H1 (cell line): ENCODE results near the gene CNOT9. TPM values are rescaled to one million over a fixed set of nuclear protein-coding genes. Genes with fewer than 3 reads are reported as not detected.

Experiments
- CTCF ChIA-PET: fragments of 300-600 bp; sonication (Branson Sonifier 250); formaldehyde crosslinking; loops from one replicate; lab custom pipeline; 2021; ENCODE audit not compliant: partially characterized antibody; lab: Charles Lee
- POLR2A ChIA-PET: fragments of 300-600 bp; sonication (Branson Sonifier 250); formaldehyde crosslinking; loops from one replicate; lab custom pipeline; 2021; ENCODE audit warnings: inconsistent platforms; ENCODE audit not compliant: partially characterized antibody; lab: Charles Lee
- DNase-seq, 2 experiments: peaks; one replicate each; pipeline versions ENCODE4 v3.0.0 to v3.0.0-alpha.2; 2010 to 2022; ENCODE audit warnings: low spot score in 2 of 2, low read depth in 1 of 2, mixed read lengths in 1 of 2
- FAIRE-seq: peaks from 2 replicates; lab custom pipeline; 2011; peaks lifted over from hg19 to GRCh38; lab: Jason Lieb, UNC
- H2AFZ ChIP-seq: 2 replicates; pipeline ENCODE4 v1.8.1; 2012; ENCODE audit warnings: low read length, inconsistent platforms
- H2AK5ac ChIP-seq: 2 replicates; pipeline ENCODE4 v1.6.1; 2013; ENCODE audit warnings: low read depth, low read length
- H2BK120ac ChIP-seq: replicated peaks from 2 replicates; pipeline ENCODE3; 2013; ENCODE audit warnings: low read depth, low read length, inconsistent platforms
- H2BK12ac ChIP-seq: 2 replicates; pipeline ENCODE4 v1.6.1; 2013; ENCODE audit warnings: low read depth, low read length
- H2BK15ac ChIP-seq: 2 replicates; pipeline ENCODE4 v1.6.1; 2013; ENCODE audit warnings: low read length
- H2BK20ac ChIP-seq: 2 replicates; pipeline ENCODE4 v1.6.1; 2013; ENCODE audit warnings: low read length
- H2BK5ac ChIP-seq: 2 replicates; pipeline ENCODE4 v1.6.1; 2013; ENCODE audit warnings: low read depth, low read length
- H3K14ac ChIP-seq: 2 replicates; pipeline ENCODE4 v1.6.1; 2013; ENCODE audit warnings: inconsistent platforms; ENCODE audit not compliant: insufficient read length
- H3K18ac ChIP-seq: 2 replicates; pipeline ENCODE4 v1.6.1; 2013; ENCODE audit warnings: low read length; ENCODE audit errors: extremely low read depth
- H3K23ac ChIP-seq: 2 replicates; pipeline ENCODE4 v1.6.1; 2013; ENCODE audit warnings: inconsistent platforms; ENCODE audit not compliant: insufficient read length
- H3K23me2 ChIP-seq: 2 replicates; pipeline ENCODE4 v1.6.1; 2013; ENCODE audit warnings: low read depth, low read length
- H3K27ac ChIP-seq: 2 replicates; pipeline ENCODE4 v1.6.1; 2011; ENCODE audit warnings: low read depth, low read length, inconsistent platforms
- H3K27me3 ChIP-seq, 4 experiments: replicated peaks in 1 of 4; 1 replicate in 1 of 4; 2 replicates in 3 of 4; pipeline versions ENCODE4 v1.6.1 to v1.8.1; 2011 to 2013; ENCODE audit warnings: low read length in 3 of 4, mild to moderate bottlenecking in 3 of 4, inconsistent platforms in 2 of 4, mixed read lengths in 2 of 4, moderate library complexity in 1 of 4; ENCODE audit not compliant: control insufficient read depth in 3 of 4, insufficient read depth in 3 of 4; ENCODE audit errors: extremely low read depth in 1 of 4
- H3K36me3 ChIP-seq, 4 experiments: 2 replicates each; pipeline versions ENCODE4 v1.6.1 to v1.8.1; 2011 to 2013; ENCODE audit warnings: mild to moderate bottlenecking in 4 of 4, low read length in 3 of 4, moderate library complexity in 2 of 4, control low read depth in 1 of 4, inconsistent platforms in 1 of 4; ENCODE audit not compliant: insufficient read depth in 4 of 4, control insufficient read depth in 2 of 4
- H3K4ac ChIP-seq: replicated peaks from 2 replicates; pipeline ENCODE3; 2013; ENCODE audit warnings: low read length, low read depth, mixed read lengths, inconsistent platforms; ENCODE audit not compliant: insufficient read length
- H3K4me1 ChIP-seq, 4 experiments: replicated peaks in 1 of 4; 1 replicate in 1 of 4; 2 replicates in 3 of 4; pipeline versions ENCODE4 v1.6.1 to v1.8.1; 2011 to 2013; ENCODE audit warnings: low read length in 3 of 4, inconsistent platforms in 2 of 4, mixed read lengths in 1 of 4; ENCODE audit not compliant: insufficient read depth in 4 of 4, control insufficient read depth in 3 of 4
- H3K4me2 ChIP-seq, 2 experiments: 2 replicates each; pipeline versions ENCODE4 v1.6.1 to v1.8.1; 2011 to 2013; ENCODE audit warnings: low read depth in 2 of 2, low read length in 2 of 2, control low read depth in 1 of 2, inconsistent platforms in 1 of 2, mild to moderate bottlenecking in 1 of 2; ENCODE audit not compliant: insufficient read depth in 1 of 2
- H3K4me3 ChIP-seq, 4 experiments: fragments of 200-600, 300-600 bp in 1 of 4; sonication (generic), shearing (Covaris generic), sonication (Bioruptor Twin) in 1 of 4; 2 replicates each; pipeline versions ENCODE4 v1.5.1 to v1.8.1; 2011 to 2016; ENCODE audit warnings: low read length in 4 of 4, low read depth in 3 of 4, control low read depth in 2 of 4, inconsistent platforms in 2 of 4, mild to moderate bottlenecking in 2 of 4, mixed read lengths in 1 of 4, moderate library complexity in 1 of 4; ENCODE audit not compliant: insufficient read depth in 2 of 4; ENCODE audit errors: extremely low read depth in 1 of 4
- H3K56ac ChIP-seq: replicated peaks from 2 replicates; pipeline ENCODE3; 2013; ENCODE audit warnings: low read depth, mild to moderate bottlenecking, mixed read lengths, low read length, inconsistent platforms; ENCODE audit not compliant: insufficient read length
- H3K79me1 ChIP-seq: 2 replicates; pipeline ENCODE4 v1.6.1; 2013; ENCODE audit warnings: low read depth, low read length, control low read depth
- H3K79me2 ChIP-seq, 2 experiments: 2 replicates each; pipeline versions ENCODE4 v1.6.1 to v1.8.1; 2012 to 2013; ENCODE audit warnings: low read length in 2 of 2, mild to moderate bottlenecking in 2 of 2, inconsistent platforms in 1 of 2; ENCODE audit not compliant: insufficient read depth in 2 of 2, control insufficient read depth in 1 of 2
- H3K9ac ChIP-seq, 4 experiments: replicated peaks in 1 of 4; 1 replicate in 1 of 4; 2 replicates in 3 of 4; pipeline versions ENCODE4 v1.6.1 to v1.8.1; 2011 to 2013; ENCODE audit warnings: low read depth in 3 of 4, low read length in 3 of 4, control low read depth in 2 of 4, mild to moderate bottlenecking in 2 of 4, moderate library complexity in 2 of 4, inconsistent platforms in 1 of 4; ENCODE audit errors: extremely low read depth in 1 of 4
- H3K9me3 ChIP-seq, 2 experiments: 2 replicates each; pipeline versions ENCODE4 v1.6.1 to v1.8.1; 2012 to 2013; ENCODE audit warnings: mild to moderate bottlenecking in 2 of 2, moderate library complexity in 2 of 2, control low read depth in 1 of 2, inconsistent platforms in 1 of 2, low read depth in 1 of 2, low read length in 1 of 2, mixed read lengths in 1 of 2; ENCODE audit not compliant: insufficient read depth in 2 of 2
- H4K20me1 ChIP-seq, 2 experiments: replicated peaks in 1 of 2; 2 replicates each; pipeline versions ENCODE3 to v1.8.1; 2011 to 2013; ENCODE audit warnings: inconsistent platforms in 2 of 2, low read length in 2 of 2, mild to moderate bottlenecking in 1 of 2; ENCODE audit not compliant: insufficient read depth in 2 of 2, control insufficient read depth in 1 of 2
- H4K5ac ChIP-seq: 2 replicates; pipeline ENCODE4 v1.6.1; 2013; ENCODE audit warnings: low read length, low read depth, mixed read lengths, inconsistent platforms; ENCODE audit not compliant: insufficient read length
- H4K8ac ChIP-seq: 2 replicates; pipeline ENCODE4 v1.8.0; 2013; ENCODE audit warnings: mild to moderate bottlenecking, moderate library complexity, low read length, inconsistent platforms; ENCODE audit not compliant: insufficient read depth; ENCODE audit errors: extremely low read depth
- H4K91ac ChIP-seq: replicated peaks from 2 replicates; pipeline ENCODE3; 2013; ENCODE audit warnings: low read length, mixed read lengths, inconsistent platforms; ENCODE audit not compliant: insufficient read length
- EZH2 ChIP-seq: fragments of 200-600 bp; sonication (generic); IDR thresholded peaks from 2 replicates; pipeline ENCODE4 v1.7.1; 2012; ENCODE audit warnings: low read depth, mild to moderate bottlenecking, moderate library complexity, low read length, inconsistent platforms; ENCODE audit not compliant: severe bottlenecking
- GABPA ChIP-seq: IDR thresholded peaks from 2 replicates; pipeline ENCODE4 v1.6.1; 2011; ENCODE audit warnings: mild to moderate bottlenecking, low read length, moderate library complexity, borderline replicate concordance; ENCODE audit not compliant: insufficient read depth
- RBBP5 ChIP-seq: IDR thresholded peaks from 2 replicates; pipeline ENCODE4 v1.7.1; 2012; ENCODE audit warnings: low read depth, mild to moderate bottlenecking, inconsistent platforms, low read length, moderate library complexity, borderline replicate concordance
- SIN3A ChIP-seq, 2 experiments: IDR thresholded peaks in 1 of 2; conservative IDR thresholded peaks in 1 of 2; 2 replicates each; pipeline ENCODE4 v1.6.1; 2011 to 2012; ENCODE audit warnings: low read length in 2 of 2, improper control_type of control experiment in 1 of 2, low read depth in 1 of 2, mild to moderate bottlenecking in 1 of 2
- USF2 ChIP-seq: IDR thresholded peaks from 2 replicates; pipeline ENCODE4 v1.6.1; 2011; ENCODE audit warnings: low read length, improper control_type of control experiment
- WGBS, 2 experiments: shearing (Covaris generic) in 1 of 2; methylation state at CpG; one replicate each; pipeline versions ENCODE4 v1.1.6 to v1.1.7; 2013 to 2015; ENCODE audit warnings: low lambda C conversion rate in 2 of 2, mixed read lengths in 2 of 2, inconsistent platforms in 1 of 2, low coverage in 1 of 2, missing lambda C conversion rate in 1 of 2; ENCODE audit not compliant: insufficient replicate concordance in 2 of 2, insufficient coverage in 1 of 2, insufficient read length in 1 of 2; ENCODE audit errors: extremely low coverage in 1 of 2, missing lambda C conversion rate in 1 of 2; 5-methylcytosine and 5-hydroxymethylcytosine counted together
- polyA plus RNA-seq, 7 experiments: library from polyadenylated mRNA; depleted of rRNA in 3 of 7; stranded (reverse) in 5 of 7; unstranded in 2 of 7; fragments of >200 nt in 5 of 7; fragments of 200-250 nt in 2 of 7; gene quantifications; 1 replicate in 5 of 7; 2 replicates in 1 of 7; 4 replicates in 1 of 7; pipeline versions ENCODE4 v1.2.1 to v1.2.3, GENCODE V29; 2011 to 2013; ENCODE audit warnings: missing spikeins in 2 of 7, mixed read lengths in 2 of 7
- total RNA-seq: library from RNA; stranded (reverse); fragmentation: NEBNext Ultra II Directional; extraction: Animal tissue kit (Norgen Biotek cat#: 25700); gene quantifications from 2 replicates; pipeline ENCODE4 v1.2.1, GENCODE V29; 2021

The CNOT9 gene
- total and polyA plus RNA-seq, 2 of the 8 experiments (the other 6 are each of a cell fraction or from before 2014, with no cell fraction given) = 79.3 to 81.2 TPM

GRCh38 chr2:218529990-218530389 is 38.6 kb upstream of the CNOT9 start:
- Histone ChIP-seq H2BK15ac (no peak overlapping the region), H3K4me1 (no peaks in the 10 kb centered on the region)
- POLR2A ChIA-PET = interaction anchor here (0.6 kb wide), 1 partner anchor 26 kb away, joined by 3 read pairs; no protein-coding TSS in a partner anchor

More at GRCh38 chr2:218529990-218530389, 38.6 kb upstream of the CNOT9 start:
- Histone ChIP-seq H3K36me3 (peaks cover 8 to 62% (median 45%) of the 10 kb centered on the region in 4 experiments), H4K5ac (no peak overlapping the region), H2AK5ac (no peak overlapping the region), H3K23me2 (no peaks in the 10 kb centered on the region), H2BK20ac (no peak overlapping the region), H3K79me1 (no peaks in the 10 kb centered on the region), H3K9ac (no peak overlapping the region), H3K79me2 (no peaks in the 10 kb centered on the region), H2AFZ (no peak overlapping the region), H2BK120ac (no peak overlapping the region), H3K4me3 (no peak overlapping the region), H2BK12ac (no peak overlapping the region), H3K27me3 (no peaks in the 10 kb centered on the region), H4K91ac (no peak overlapping the region), H3K14ac (no peak overlapping the region), H4K20me1 (peaks cover 0 to 3% of the 10 kb centered on the region in 2 experiments), H3K9me3 (no peaks in the 10 kb centered on the region), H3K56ac (no peak overlapping the region), H4K8ac (no peak overlapping the region), H3K23ac (no peak overlapping the region), H3K18ac (no peak overlapping the region), H3K27ac (no peak overlapping the region), H3K4ac (no peak overlapping the region), H2BK5ac (no peak overlapping the region), H3K4me2 (no peak overlapping the region)
- no peak for TF ChIP-seq RBBP5
- no peak for TF ChIP-seq SIN3A (conservative IDR thresholded peaks at IDR 0.05 in 1 of 2, IDR thresholded peaks at IDR 0.05 in 1 of 2; ENCODE audit: low read depth in 1 of 2, low read length in 2 of 2)
- no peak for TF ChIP-seq GABPA
- no peak for TF ChIP-seq EZH2
- TF ChIP-seq USF2 = no peak
- CTCF ChIA-PET = interaction anchor here (1.3 to 3.5 kb wide), 2 partner anchors 14 to 119 kb away, joined by 3 to 18 read pairs; no protein-coding TSS in a partner anchor
- 98% methylated on average over 2 of the region's 2 CpGs; no CpG with 5 or more reads in 1 of the 2 experiments for WGBS, 2 experiments
- DNase-seq (no peak), FAIRE-seq (no peak)
